Astrocyte of the hippocampus (primary cell): ENCODE data around the gene STX2.
"Not testable (repeated sequence)": the region's sequence is repeated elsewhere in the genome, so short reads cannot be mapped to it uniquely, and the experiment has no call there.

Source experiments
- DNase-seq: peaks from one replicate; pipeline ENCODE4 v3.0.0; 2011; ENCODE audit warnings: low read depth, low spot score

Gene STX2

GRCh38 chr12:130870442-130871285, 31.6 kb upstream of the STX2 start:
- peak; percentile 89 for DNase-seq

GRCh38 chr12:130868412-130868811, 29.4 kb upstream of the STX2 start:
- DNase-seq = no peak

GRCh38 chr12:130863298-130863697, 24.2 kb upstream of the STX2 start:
- DNase-seq = no peak

GRCh38 chr12:130862771-130863170, 23.7 kb upstream of the STX2 start:
- DNase-seq = not testable (repeated sequence)

- DNase-seq = no peak
These were observed 23.1 kb upstream of the STX2 start for GRCh38 chr12:130862161-130862560.

GRCh38 chr12:130860311-130860710, 21.3 kb upstream of the STX2 start:
- DNase-seq = no peak

GRCh38 chr12:130859161-130859560, 20.1 kb upstream of the STX2 start:
- no peak for DNase-seq

GRCh38 chr12:130858084-130858483, 19.0 kb upstream of the STX2 start:
- DNase-seq = no peak

- DNase-seq = no peak
These were observed 17.0 kb upstream of the STX2 start for GRCh38 chr12:130856088-130856487.

- DNase-seq = no peak
These were observed 11.5 kb upstream of the STX2 start for GRCh38 chr12:130850418-130851021.

GRCh38 chr12:130849561-130850417, 10.7 kb upstream of the STX2 start:
- no peak for DNase-seq

GRCh38 chr12:130848785-130849305, 9.8 kb upstream of the STX2 start:
- not testable (repeated sequence) for DNase-seq

- not testable (repeated sequence) for DNase-seq
These were observed 9.1 kb upstream of the STX2 start for GRCh38 chr12:130848105-130848504.

GRCh38 chr12:130847112-130847511, 8.1 kb upstream of the STX2 start:
- no peak for DNase-seq

GRCh38 chr12:130846369-130846768, 7.3 kb upstream of the STX2 start:
- no peak for DNase-seq

- no peak for DNase-seq
These were observed 837 bp upstream of the STX2 start for GRCh38 chr12:130839770-130840404.

GRCh38 chr12:130838284-130838950, 633 bp downstream of the STX2 start:
- DNase-seq = peak; percentile 52

GRCh38 chr12:130835436-130835835, 3.6 kb downstream of the STX2 start:
- no peak for DNase-seq

- no peak for DNase-seq
These were observed 4.0 kb downstream of the STX2 start for GRCh38 chr12:130835011-130835410.

- DNase-seq = no peak
These were observed 6.4 kb downstream of the STX2 start for GRCh38 chr12:130832561-130833209.
